Trophoblast cell (in vitro differentiated cells and primary cell): ENCODE data around the gene FAM131C.

ENCODE experiments used
- DNase-seq, 2 donors: peaks; one replicate each; pipeline ENCODE4 v3.0.0-alpha.2; 2016
- H2AFZ ChIP-seq: 2 replicates; pipeline ENCODE4 v1.6.1; 2013; ENCODE audit warnings: low read length, moderate library complexity, mild to moderate bottlenecking; ENCODE audit not compliant: insufficient read depth, poor library complexity
- H2AK5ac ChIP-seq: 2 replicates; pipeline ENCODE4 v1.6.1; 2013; ENCODE audit warnings: mild to moderate bottlenecking, low read length
- H2BK120ac ChIP-seq: 2 replicates; pipeline ENCODE4 v1.6.1; 2013; ENCODE audit warnings: low read length, mild to moderate bottlenecking, moderate library complexity; ENCODE audit not compliant: insufficient read depth, poor library complexity
- H2BK12ac ChIP-seq: 2 replicates; pipeline ENCODE4 v1.6.1; 2013; ENCODE audit warnings: mild to moderate bottlenecking, low read length, moderate library complexity
- H2BK5ac ChIP-seq: 2 replicates; pipeline ENCODE4 v1.6.1; 2013; ENCODE audit warnings: low read length, low read depth, moderate library complexity, mild to moderate bottlenecking; ENCODE audit not compliant: poor library complexity
- H3K14ac ChIP-seq: 2 replicates; pipeline ENCODE4 v1.6.1; 2013; ENCODE audit warnings: mild to moderate bottlenecking, low read length
- H3K18ac ChIP-seq: 2 replicates; pipeline ENCODE4 v1.6.1; 2013; ENCODE audit warnings: mild to moderate bottlenecking, low read length
- H3K23ac ChIP-seq: 2 replicates; pipeline ENCODE4 v1.6.1; 2013; ENCODE audit warnings: low read length
- H3K27ac ChIP-seq: 2 replicates; pipeline ENCODE4 v1.5.1; 2013; ENCODE audit warnings: low read depth, mild to moderate bottlenecking, inconsistent platforms, low read length, moderate library complexity
- H3K27me3 ChIP-seq: 2 replicates; pipeline ENCODE4 v1.6.1; 2013; ENCODE audit warnings: inconsistent platforms, mild to moderate bottlenecking, low read length, moderate library complexity; ENCODE audit not compliant: insufficient read depth
- H3K36me3 ChIP-seq, 2 experiments: 1 replicate in 1 of 2; 2 replicates in 1 of 2; pipeline ENCODE4 v1.6.1; 2013; ENCODE audit warnings: low read length in 2 of 2, mild to moderate bottlenecking in 2 of 2, moderate library complexity in 1 of 2; ENCODE audit not compliant: insufficient read depth in 2 of 2, control insufficient read depth in 1 of 2
- H3K4ac ChIP-seq: 2 replicates; pipeline ENCODE4 v1.6.1; 2013; ENCODE audit warnings: low read depth, mild to moderate bottlenecking, low read length, moderate library complexity
- H3K4me1 ChIP-seq, 2 experiments: 1 replicate in 1 of 2; 2 replicates in 1 of 2; pipeline ENCODE4 v1.6.1; 2013; ENCODE audit warnings: low read length in 2 of 2, mild to moderate bottlenecking in 2 of 2, moderate library complexity in 1 of 2; ENCODE audit not compliant: insufficient read depth in 2 of 2, control insufficient read depth in 1 of 2
- H3K4me2 ChIP-seq: 2 replicates; pipeline ENCODE4 v1.6.1; 2013; ENCODE audit warnings: inconsistent platforms, mild to moderate bottlenecking, low read length, moderate library complexity
- H3K4me3 ChIP-seq: 2 replicates; pipeline ENCODE4 v1.5.1; 2013; ENCODE audit warnings: mild to moderate bottlenecking, low read depth, low read length, inconsistent platforms
- H3K79me1 ChIP-seq: one replicate; pipeline ENCODE4 v1.6.1; 2013; ENCODE audit warnings: low read length
- H3K79me2 ChIP-seq: 2 replicates; pipeline ENCODE4 v1.6.1; 2013; ENCODE audit warnings: low read length, mild to moderate bottlenecking; ENCODE audit not compliant: control insufficient read depth, insufficient read depth, poor library complexity
- H3K9ac ChIP-seq: 2 replicates; pipeline ENCODE4 v1.6.1; 2013; ENCODE audit warnings: mild to moderate bottlenecking, low read length
- H3K9me3 ChIP-seq: 2 replicates; pipeline ENCODE4 v1.6.1; 2013; ENCODE audit warnings: low read depth, mild to moderate bottlenecking, control low read depth, inconsistent platforms, low read length; ENCODE audit not compliant: insufficient read depth
- H4K12ac ChIP-seq: 2 replicates; pipeline ENCODE4 v1.6.1; 2013; ENCODE audit warnings: low read depth, mild to moderate bottlenecking, low read length, moderate library complexity
- H4K8ac ChIP-seq: 2 replicates; pipeline ENCODE4 v1.6.1; 2013; ENCODE audit warnings: low read depth, mild to moderate bottlenecking, low read length, moderate library complexity
- H4K91ac ChIP-seq: one replicate; pipeline ENCODE4 v1.6.1; 2013; ENCODE audit warnings: low read depth, mild to moderate bottlenecking, low read length, moderate library complexity
- WGBS: extraction: QIAGEN DNeasy Blood & Tissue Kit; methylation state at CpG from one replicate; pipeline ENCODE4 v1.1.7; 2013; ENCODE audit warnings: missing lambda C conversion rate; ENCODE audit not compliant: insufficient read length, insufficient coverage; ENCODE audit errors: extremely low coverage; 5-methylcytosine and 5-hydroxymethylcytosine counted together

The FAM131C gene

DNA sequence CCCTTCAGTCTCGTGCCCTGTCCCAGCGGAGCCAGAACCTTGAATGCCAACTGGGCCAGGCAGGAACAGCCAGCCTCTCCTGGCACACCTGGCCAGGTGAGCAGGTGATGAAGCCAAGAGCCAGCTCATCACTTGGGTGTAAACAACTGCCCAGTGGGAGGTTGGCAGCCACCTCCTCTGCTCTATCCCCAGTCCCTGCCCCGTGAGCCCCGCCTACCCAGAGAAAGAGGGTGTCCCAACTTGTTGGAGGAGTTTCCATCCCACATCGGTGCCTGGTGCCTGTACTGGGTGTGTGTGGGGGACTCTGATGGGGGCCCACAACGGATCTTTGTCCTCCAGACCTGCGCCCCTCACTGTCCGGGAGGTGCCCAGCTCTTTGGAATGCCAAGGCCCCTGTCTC lies 17.8 kb upstream of the FAM131C start:
- Histone ChIP-seq H2BK12ac (no peak overlapping the region), H3K27ac (no peak overlapping the region), H3K9me3 (peaks cover 5% of the 10 kb centered on the region), H3K4ac (no peak overlapping the region), H3K18ac (no peak overlapping the region), H3K4me1 (peaks cover 5 to 11% of the 10 kb centered on the region in 2 experiments), H3K14ac (no peak overlapping the region), H2AFZ (no peak overlapping the region), H4K8ac (no peak overlapping the region), H4K91ac (no peak overlapping the region), H4K12ac (no peak overlapping the region), H2AK5ac (no peak overlapping the region), H3K23ac (no peak overlapping the region), H3K27me3 (no peaks in the 10 kb centered on the region), H3K9ac (no peak overlapping the region), H3K79me2 (no peaks in the 10 kb centered on the region), H3K79me1 (no peaks in the 10 kb centered on the region), H2BK5ac (no peak overlapping the region), H3K36me3 (no peaks in the 10 kb centered on the region), H3K4me2 (no peak overlapping the region), H2BK120ac (no peak overlapping the region), H3K4me3 (no peak overlapping the region)
- DNase-seq: no peak
- WGBS: no CpG with 5 or more reads among the region's 8 CpGs

DNA sequence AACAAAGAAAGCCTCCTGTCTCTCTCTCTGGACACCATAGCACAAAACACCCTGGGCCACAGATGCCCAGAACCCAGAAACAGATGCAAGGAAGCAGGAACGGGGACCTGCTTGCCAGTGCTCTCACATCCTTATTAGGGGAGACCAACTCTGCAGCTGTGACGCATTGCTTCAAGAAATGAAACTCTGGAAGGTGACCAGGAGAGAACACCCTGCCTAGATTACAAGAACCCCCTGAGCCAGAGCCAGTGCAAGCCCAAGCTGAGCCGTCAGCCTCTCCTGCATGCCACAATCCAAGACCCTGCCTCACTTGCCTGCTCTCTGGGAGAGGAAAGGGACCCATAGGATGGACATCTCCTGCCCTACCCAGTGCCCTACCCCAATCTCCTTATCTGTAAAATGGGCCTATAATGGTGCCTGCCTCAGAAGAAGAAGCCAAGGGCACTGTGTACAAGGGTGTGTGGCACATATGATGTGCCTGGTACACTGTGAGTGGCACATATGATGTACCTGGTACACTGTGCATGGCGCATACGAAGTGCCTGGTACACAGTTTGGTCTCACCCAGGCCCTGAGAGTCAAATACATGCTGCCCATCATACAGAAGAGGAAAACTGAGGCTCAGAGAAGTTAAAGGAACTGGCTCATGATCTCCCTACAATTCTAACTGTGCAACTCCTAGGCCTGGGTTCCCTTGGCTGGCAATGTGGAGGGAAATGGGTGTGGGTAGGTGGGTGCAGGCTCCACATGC lies 16.8 kb upstream of the FAM131C start:
- no peak overlapping the region for H3K18ac ChIP-seq
- no peaks in the 10 kb centered on the region for H3K27me3 ChIP-seq
- no peak overlapping the region for H3K4ac ChIP-seq
- no peak overlapping the region for H2AFZ ChIP-seq
- H3K79me2 ChIP-seq: no peaks in the 10 kb centered on the region
- no peaks in the 10 kb centered on the region for H3K36me3 ChIP-seq
- no CpG with 5 or more reads among the region's 5 CpGs for WGBS
- DNase-seq: no peak
- H3K9ac ChIP-seq: no peak overlapping the region
- no peak overlapping the region for H3K23ac ChIP-seq
- no peak overlapping the region for H2AK5ac ChIP-seq
- no peak overlapping the region for H3K4me3 ChIP-seq
- no peak overlapping the region for H2BK12ac ChIP-seq
- no peak overlapping the region for H3K4me2 ChIP-seq
- no peak overlapping the region for H4K8ac ChIP-seq
- peaks cover 5 to 14% of the 10 kb centered on the region in 2 experiments for H3K4me1 ChIP-seq
- no peak overlapping the region for H4K12ac ChIP-seq
- H3K9me3 ChIP-seq: peaks cover 5% of the 10 kb centered on the region
- no peak overlapping the region for H4K91ac ChIP-seq
- H3K27ac ChIP-seq: no peak overlapping the region
- no peak overlapping the region for H2BK5ac ChIP-seq
- H2BK120ac ChIP-seq: no peak overlapping the region
- H3K79me1 ChIP-seq: no peaks in the 10 kb centered on the region
- H3K14ac ChIP-seq: no peak overlapping the region

DNA sequence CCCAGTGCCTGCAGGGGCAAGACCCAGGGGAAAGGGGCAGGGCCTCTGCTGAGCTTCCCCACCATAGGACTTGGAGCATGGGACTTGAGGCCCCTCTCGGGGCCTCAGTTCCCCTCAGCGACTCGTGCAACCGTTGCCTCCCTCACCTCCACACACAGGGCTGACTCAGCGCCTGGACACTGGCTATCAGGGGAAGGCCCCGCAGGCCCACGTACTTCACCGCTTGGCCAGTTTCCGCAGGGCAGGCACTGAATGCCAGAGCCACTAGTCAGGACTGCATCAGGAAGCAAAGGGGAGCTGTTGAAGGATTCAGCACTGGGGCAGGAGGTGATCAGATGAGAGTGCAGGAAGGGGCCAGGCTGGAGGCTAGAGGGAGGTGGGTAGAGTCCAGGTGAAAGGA lies 15.5 kb upstream of the FAM131C start:
- no peak overlapping the region for H2BK120ac ChIP-seq
- H4K91ac ChIP-seq: no peak overlapping the region
- no peak overlapping the region for H2AK5ac ChIP-seq
- H3K4ac ChIP-seq: no peak overlapping the region
- peak; percentile 83 to 90 for DNase-seq
- H3K79me1 ChIP-seq: no peaks in the 10 kb centered on the region
- no peak overlapping the region for H3K23ac ChIP-seq
- no peak overlapping the region for H3K14ac ChIP-seq
- H3K18ac ChIP-seq: no peak overlapping the region
- WGBS: no CpG with 5 or more reads among the region's 9 CpGs
- H3K4me1 ChIP-seq: peaks cover 5 to 12% of the 10 kb centered on the region in 2 experiments
- no peak overlapping the region for H4K12ac ChIP-seq
- H3K9ac ChIP-seq: no peak overlapping the region
- H2AFZ ChIP-seq: no peak overlapping the region
- no peak overlapping the region for H2BK12ac ChIP-seq
- peaks cover 2% of the 10 kb centered on the region for H3K9me3 ChIP-seq
- no peaks in the 10 kb centered on the region for H3K27me3 ChIP-seq
- no peak overlapping the region for H2BK5ac ChIP-seq
- no peaks in the 10 kb centered on the region for H3K79me2 ChIP-seq
- no peak overlapping the region for H4K8ac ChIP-seq
- H3K27ac ChIP-seq: no peak overlapping the region
- H3K4me2 ChIP-seq: no peak overlapping the region
- no peaks in the 10 kb centered on the region for H3K36me3 ChIP-seq
- no peak overlapping the region for H3K4me3 ChIP-seq

DNA sequence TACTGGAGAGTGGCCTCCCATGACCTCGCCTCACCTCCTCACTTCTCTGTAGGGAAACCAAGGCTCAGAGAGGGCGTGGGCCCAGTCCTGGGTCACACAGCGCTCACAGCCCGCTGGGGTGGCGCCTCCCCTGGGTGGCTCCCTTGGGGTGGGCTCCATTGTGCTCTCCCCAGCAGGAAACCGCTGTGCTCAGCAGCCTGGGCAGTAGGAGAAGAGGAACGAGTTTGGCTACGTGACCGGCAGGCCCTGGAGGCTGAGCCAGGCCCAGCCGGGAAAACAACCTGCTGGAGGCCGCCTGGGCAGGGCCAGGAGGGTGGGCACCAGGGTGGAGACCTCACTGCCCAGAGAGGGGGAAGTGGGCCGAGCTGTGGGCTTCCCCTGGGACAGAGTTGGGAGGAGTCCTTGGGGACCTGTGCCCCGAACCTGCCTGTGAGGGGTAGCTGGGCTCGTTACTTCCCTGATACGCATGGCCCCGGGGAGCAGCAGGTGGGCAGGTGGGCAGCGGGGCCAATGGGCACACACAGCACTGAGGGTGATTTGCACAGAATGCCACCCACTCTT lies 15.0 kb upstream of the FAM131C start:
- no peaks in the 10 kb centered on the region for H3K79me2 ChIP-seq
- no peak overlapping the region for H3K27ac ChIP-seq
- H3K4me2 ChIP-seq: no peak overlapping the region
- H3K79me1 ChIP-seq: no peaks in the 10 kb centered on the region
- H3K23ac ChIP-seq: no peak overlapping the region
- H2AFZ ChIP-seq: no peak overlapping the region
- no peak overlapping the region for H4K8ac ChIP-seq
- no peak overlapping the region for H4K12ac ChIP-seq
- H4K91ac ChIP-seq: peak overlapping the region; percentile 60
- no peak overlapping the region for H3K4ac ChIP-seq
- no peak for DNase-seq
- H3K36me3 ChIP-seq: no peaks in the 10 kb centered on the region
- H3K14ac ChIP-seq: peak overlapping the region; percentile 18
- WGBS: no CpG with 5 or more reads among the region's 17 CpGs
- H3K9ac ChIP-seq: no peak overlapping the region
- H3K18ac ChIP-seq: no peak overlapping the region
- H3K27me3 ChIP-seq: no peaks in the 10 kb centered on the region
- peaks cover 2% of the 10 kb centered on the region for H3K9me3 ChIP-seq
- no peak overlapping the region for H2BK120ac ChIP-seq
- H2BK12ac ChIP-seq: peak overlapping the region; percentile 25
- peak overlapping the region; percentile 14 for H2AK5ac ChIP-seq
- H3K4me3 ChIP-seq: peak overlapping the region; percentile 26
- peaks cover 5 to 10% of the 10 kb centered on the region in 2 experiments for H3K4me1 ChIP-seq
- H2BK5ac ChIP-seq: no peak overlapping the region
